ENCODE data around the gene DCTN3.

Gene DCTN3

DNA sequence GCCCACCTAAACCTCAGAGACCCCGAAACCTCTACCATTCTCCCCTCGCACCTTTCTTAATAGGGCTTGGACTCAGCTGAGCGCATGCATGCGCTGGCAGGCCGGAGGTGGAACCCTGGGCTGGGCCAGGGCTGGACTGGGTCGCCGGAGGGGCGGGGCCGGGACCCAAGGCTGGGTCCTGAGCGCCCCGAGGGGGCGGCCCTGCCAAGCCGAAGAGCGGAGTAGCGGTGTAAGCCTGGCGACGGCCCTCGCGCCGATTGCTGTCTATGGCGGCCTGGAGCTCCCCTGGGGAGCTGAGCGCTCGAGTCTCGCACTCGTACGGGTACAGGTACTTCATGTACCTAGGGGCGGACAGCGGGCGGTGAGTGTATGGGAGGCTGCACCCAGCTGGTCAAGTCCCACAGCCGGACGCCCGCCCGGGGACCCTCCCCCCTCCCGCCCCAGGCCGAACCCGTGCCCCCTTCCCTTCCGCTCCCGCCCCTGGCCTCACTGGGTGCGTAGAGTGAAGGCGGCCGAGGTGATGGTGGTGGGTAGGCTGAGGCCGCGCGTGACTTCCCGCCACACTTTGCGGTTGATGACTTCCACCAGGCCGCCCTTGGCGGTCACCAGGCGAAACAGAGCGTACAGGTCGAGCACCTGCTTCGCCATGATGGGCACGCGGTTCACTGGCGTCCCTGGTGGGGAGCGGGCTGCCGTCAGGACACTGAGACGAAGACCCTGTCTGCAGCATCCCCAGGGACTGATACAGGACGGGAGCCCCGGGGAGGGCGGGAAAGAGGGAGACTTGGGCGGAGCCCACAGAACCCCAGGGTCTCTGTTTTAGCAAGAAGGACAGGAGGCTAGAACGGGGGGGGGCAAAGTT, 3.3 kb upstream of the DCTN3 start:
- DNase-seq (ENCODE audit: low spot score): no peak

DNA sequence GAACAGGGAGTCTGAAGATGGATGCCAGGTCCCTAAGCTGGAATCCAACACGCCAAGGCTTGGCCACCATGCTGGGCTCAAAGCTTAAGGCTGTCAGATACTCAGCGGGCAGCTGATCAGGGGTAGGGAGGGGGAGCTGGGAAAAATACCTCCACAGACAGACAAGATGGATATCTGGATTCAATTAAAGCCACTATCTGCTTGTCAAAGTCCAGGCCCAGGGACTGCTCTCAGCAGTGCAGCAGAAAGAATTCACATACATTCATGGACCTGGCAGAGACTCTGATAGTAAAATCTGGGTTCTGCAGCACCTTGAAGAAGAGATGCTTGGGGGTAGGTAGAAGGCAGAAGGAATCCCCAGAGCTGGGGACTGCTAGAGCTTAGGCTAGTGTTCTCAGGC, 5.2 kb downstream of the DCTN3 start:
- no peak for DNase-seq (ENCODE audit: low spot score)

DNA sequence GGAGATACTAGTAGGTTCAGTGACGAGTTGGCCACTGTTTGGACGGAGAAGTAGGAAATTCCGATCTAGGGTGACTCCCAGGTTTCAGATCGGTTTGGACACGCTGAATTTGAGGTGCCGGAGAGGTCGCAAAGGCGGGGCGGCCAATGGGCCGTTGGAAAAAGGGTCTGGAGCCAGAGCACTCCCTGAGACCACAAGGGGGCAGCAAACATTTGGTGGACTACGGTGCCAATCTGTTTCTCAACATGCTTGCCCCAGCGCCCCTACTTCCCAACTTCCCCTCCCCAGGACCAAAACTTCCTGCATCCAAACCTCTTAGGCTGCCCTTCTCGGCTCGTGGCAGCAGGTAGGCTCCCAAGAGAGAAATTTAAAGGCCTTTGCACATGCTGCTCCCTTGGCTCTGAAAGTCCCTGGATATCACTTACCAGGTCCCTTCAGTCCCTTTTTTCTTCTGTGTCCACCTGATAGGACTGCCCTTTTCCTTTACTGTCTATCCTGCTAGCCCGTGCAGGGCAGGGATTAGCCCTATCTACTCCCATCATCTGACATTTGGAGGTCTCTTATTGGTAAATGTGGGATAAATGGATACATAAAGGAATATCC, 7.4 kb downstream of the DCTN3 start:
- peak; percentile 81 for DNase-seq (ENCODE audit: low spot score)

DNA sequence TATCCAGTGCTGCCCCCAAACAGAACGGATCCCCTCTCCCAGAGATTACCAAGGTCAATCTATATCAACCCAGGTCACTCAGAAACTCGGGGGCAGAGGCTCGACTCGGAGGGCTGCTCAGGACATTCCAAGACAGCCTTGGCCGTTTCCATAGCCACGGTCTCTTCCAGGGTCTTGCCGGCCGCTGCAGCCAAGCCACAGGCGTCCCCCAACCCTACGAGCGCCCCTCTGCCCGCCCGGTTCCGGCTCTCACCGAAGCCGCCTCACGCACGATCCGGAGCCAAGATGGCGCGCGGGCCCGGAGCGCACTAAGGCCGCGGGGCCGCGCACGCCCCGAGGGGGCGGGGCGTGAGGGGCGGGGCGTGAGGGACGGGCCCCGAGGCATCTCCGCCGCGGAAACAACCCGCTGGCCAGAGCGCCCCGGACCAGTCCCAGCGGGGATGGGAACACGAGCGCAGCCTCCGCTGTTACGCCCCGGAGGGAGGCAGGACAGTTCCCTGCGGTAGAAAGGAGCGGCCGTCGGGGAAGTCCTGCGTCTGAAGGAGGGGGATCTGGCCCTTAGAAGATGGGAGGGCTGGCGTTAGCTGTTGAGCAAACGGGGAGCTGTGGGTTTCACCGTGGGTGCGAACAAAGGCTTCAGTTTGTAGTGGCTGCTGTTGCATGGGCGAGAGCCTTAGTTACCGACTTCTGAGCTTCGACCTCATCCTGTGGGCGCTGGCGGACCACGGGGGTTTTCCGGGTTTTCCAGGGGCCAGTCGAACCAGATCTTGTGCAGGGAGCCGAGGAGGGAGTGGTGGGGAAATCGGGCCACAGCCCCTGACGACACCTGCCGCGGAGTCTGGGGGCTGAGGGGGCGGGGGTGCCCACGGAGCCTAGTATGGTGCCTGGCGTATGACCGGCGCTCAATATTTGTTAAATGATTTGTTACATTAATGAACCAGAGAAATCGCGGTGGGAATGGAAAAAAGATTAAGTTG, 8.2 kb downstream of the DCTN3 start, which contains the start of gene RPP25L:
RPP25L (minus strand) TSS at position 287 of the 977 bp plus-strand sequence. CDS start 801 bp downstream, outside the sequence.
- DNase-seq (ENCODE audit: low spot score): peak; percentile 88

DNA sequence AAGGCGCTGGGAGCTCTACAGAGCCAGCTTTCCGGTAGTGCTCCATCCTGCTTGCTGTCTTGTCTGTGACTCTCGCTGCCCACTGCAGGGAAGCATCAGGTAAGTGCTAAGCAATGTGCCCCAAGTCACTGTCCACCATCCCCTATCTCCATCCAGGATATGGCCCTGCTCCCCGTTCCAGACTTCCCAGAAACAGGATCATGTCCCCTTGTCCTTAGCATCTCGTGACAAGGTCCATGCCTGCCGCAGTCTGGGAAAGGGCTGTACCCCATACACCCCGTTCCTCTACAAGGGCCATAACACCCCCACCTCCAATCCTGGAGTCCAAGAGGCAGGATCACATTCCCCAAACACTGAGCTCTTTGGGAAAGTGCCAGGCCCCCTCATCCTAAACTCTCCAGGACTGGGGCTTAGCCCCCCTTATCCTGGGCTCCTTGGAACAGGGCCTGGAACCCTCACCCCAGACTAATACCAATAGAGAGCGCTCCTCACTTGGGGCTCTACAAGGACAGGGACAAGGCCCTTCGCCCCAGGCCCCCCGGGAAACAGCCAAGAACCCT, 9.0 kb downstream of the DCTN3 start:
- no peak for DNase-seq (ENCODE audit: low spot score)

DNA sequence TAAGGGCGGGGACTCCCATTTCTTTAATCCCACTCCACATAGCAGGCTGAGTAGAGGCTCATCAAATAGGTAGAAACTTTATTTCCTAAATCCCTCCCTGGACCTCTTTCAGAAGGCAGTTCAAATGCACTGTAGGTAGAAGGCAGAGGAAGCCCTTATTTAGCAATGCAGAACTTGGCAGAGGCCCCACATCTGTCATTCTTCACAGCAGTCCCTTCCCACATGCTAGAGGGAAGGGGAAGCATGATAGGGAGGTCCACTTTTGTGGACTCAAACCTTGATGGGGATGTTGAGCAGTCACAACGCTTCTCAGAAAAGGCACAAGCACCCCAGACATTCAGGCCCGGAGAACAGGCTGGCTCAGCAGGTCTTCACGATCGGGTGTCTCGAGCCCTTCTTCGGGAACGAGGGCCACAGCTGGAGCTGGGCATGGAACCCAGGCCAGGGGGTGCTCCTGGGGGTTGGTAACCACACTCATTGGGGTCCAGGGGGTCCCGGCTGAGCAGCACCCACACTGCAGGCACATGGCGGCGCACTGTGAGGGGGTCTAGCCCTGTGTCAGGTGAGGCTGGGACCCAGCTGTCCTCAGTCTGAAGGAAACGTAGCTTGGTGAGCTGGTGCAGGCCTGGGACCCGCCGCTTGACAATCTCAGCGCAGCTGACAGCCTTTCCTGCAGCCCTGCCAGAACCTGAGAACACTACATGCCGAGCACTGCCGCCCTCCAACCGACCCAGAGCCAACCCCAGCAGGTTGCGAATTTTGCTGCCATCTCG, 9.7 kb downstream of the DCTN3 start:
- DNase-seq (ENCODE audit: low spot score): no peak

DNA sequence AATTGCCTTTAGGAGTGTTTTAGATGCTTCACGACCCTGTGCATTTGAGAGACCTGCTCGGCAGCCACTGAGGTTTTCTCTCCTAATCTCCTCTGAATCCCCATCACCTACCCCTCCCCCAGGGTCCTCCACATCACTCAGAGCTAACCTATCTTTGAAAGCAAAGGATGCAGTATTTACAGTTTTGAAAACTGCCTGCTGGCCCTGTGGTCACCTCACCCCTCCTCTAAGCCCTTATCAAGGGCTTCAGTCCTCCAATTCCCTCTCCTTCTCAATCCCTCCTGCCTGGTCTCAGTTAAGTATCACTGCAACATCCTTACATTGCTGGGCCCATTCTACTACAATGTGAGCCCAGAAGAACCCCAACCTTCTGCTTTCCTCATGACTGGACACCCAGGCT, 13.0 kb downstream of the DCTN3 start:
- DNase-seq (ENCODE audit: low spot score): no peak

DNA sequence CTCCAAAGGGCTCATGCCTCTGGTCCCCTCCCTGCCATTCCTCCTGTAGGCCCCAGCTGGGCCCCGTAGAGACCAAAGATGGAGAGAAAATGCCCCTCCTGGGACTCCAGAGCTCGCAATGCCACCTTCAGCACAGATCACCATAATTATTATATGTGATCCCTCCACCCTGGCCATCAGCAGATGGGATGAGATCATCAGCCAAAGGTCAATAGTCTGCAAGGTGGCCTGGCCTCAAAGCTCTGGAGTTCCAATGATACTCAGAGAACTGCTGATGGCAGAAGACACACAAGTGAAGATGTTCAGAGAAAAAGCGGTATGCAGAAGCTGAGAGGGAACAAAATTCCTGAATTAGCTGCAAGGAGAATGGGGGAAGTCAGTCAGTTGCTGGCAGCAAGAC, 13.4 kb downstream of the DCTN3 start:
- no peak for DNase-seq (ENCODE audit: low spot score)

DNA sequence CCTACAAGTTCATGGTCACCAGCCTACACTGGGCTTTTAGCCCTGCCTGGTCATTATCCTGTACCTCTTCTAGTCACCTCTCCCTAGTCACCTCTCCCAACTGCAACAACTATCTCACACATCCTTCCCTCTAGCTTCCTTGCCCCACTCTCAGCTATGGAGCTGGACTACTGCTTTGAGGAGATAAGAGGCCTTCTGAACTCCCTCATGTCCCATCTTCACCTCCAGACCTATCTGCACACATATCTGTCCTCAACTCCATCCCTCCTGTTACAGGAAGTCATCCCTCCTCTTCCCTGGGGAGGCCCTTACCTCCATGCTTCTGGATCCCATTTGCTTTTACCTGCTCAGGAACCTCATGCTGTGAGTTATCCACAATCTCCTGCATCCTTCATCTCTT, 14.1 kb downstream of the DCTN3 start:
- no peak for DNase-seq (ENCODE audit: low spot score)

DNA sequence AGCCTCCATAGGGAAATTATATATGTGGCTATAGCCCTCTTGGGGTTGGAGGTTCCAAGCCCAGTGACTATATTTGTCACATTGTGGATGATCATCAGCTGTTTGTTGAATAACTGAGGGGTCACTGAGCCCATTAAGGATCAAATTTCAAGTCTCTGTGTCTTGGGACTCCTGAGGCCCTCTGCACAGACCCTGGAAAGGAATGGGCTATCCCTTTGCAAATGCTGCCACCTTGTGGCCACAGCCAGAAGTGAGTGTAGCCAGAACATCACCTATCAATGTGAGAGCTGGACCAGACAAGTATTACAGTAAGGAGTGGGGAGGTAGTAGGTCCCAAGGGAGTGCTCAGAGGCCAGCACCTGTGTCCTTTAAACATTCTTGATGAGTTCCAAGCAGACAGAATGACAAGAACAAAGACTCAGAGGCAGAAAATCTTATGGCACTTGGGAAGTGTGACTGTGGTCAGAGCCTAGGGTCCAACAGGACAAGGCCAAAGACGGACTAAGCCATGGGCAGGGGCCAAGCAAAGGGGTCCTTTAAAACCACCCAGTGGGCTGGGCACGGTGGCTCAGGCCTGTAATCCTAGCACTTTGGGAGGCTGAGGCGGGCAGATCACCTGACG, 16.6 kb downstream of the DCTN3 start:
- DNase-seq (ENCODE audit: low spot score): peak; percentile 74

DNA sequence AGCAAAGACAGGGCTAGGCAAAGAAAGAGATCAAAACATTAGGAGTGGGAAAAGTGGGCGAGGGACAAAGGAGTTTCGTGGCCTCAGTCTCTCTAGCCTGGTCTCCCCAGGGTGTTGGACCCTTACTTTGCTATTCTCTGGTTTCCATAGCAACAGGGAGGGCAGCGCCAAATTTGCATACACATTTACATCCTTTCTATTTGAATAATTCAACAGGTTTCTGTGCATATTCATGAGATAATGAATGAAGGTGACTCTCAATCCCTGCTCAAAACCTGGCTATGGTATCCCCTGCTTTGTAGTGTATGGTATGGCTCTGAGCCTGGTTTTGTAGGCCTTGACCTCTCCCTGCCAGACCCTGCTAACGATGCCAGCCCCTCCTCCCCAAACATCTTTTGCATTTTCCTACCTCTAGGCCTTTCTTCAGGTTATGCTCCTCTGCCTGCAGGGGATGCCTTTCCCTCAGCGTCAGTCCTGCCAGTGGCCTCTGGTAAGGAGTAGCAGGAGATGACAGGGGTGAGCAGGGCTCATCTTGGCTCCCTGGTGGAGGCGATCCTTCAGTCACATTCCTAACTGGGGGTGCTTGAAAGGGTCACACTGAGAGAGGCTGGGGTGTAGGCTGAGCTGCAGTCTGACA, 18.2 kb downstream of the DCTN3 start:
- DNase-seq (ENCODE audit: low spot score): no peak

DNA sequence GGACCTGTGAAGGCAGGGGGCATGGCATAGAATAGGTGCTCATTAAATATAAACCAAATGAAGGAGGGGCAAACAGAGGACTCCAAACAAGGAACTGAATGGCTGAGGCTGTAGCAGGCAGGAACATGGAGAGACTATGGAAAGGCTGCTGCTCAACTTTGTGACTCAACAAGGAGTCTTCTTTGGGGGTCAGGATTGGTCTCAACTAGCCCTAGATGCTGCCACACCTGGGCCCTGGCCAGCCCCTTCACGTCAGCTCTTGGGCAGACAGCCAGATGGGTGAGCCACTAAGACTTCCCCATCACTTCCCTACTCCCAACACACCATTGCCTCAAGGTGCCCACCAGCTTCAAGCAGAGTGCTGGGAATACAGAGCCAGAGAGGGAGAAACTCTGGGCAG, 19.4 kb downstream of the DCTN3 start:
- no peak for DNase-seq (ENCODE audit: low spot score)

DNA sequence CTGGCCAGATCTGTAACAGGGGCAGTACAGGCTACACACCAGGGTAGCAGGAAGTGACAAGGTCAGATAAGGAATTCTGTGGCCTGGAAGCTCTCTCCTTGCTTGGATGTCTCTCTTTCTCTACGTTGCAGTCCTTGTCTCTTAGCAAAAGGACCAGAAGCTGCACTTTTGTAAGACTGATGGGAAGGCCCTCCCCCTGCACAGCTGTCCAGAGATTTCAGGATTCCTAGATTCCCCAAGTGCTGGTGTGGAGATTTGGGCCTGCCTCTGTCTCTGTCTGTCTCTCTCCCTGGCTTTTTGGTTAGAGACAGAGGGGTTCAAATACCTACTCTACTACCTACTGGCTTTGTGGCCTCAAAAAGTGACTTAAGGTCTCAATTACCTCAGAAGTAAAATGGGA, 20.7 kb downstream of the DCTN3 start:
- DNase-seq (ENCODE audit: low spot score): no peak

DNA sequence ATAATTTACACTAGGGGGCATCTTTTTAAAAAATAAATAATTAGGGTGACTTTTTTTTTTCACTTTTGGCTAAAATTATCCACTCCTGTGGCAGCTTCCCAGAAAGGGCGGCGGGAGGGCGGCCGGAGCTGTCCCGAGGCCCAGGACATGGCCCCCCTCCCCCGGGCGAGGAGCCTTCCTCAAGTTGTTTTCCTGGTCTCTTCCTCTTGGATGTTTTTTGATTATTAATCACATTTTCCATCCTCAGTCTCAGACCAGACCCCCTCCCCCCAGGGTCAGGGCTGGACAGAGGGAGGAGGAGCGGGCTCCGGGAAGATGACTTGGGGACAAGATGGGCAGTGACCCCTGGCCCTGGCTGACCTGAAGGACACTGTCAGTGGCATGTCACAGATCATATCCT, 26.1 kb downstream of the DCTN3 start:
- no peak for DNase-seq (ENCODE audit: low spot score)

DNA sequence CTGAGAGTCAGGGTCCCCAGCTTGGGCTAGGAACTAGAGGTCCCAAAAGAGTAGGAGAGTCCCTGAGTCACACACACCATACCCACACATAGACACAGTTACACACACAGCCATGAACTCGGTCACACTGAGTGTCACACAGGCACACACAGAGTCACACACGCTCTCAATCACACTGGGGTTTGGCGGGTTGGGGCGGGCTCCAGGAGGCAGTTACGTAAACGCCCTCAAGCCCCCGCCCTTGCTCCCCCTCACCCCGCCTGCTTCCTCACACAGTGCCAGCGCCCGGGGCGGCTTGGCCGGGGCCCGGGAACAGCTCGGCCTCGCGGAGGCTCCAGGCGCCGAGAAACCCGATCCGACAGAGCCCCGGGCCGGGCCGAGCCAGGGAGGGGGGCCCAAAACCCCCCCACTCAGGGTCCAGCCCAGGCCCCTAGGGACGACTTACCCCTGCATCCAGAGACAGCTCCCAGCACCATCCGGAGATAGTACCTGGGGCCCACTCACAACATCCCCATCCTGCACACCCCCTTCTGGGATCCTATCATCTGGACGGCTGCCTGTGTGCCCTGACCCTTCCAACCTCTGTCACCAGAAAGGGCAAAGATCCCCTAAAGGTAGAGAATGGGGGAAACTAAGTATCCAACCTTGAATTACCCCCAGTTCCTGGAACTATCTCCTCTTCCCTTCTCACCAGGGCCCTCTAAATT, 27.2 kb downstream of the DCTN3 start:
- DNase-seq (ENCODE audit: low spot score): peak; percentile 71

DNA sequence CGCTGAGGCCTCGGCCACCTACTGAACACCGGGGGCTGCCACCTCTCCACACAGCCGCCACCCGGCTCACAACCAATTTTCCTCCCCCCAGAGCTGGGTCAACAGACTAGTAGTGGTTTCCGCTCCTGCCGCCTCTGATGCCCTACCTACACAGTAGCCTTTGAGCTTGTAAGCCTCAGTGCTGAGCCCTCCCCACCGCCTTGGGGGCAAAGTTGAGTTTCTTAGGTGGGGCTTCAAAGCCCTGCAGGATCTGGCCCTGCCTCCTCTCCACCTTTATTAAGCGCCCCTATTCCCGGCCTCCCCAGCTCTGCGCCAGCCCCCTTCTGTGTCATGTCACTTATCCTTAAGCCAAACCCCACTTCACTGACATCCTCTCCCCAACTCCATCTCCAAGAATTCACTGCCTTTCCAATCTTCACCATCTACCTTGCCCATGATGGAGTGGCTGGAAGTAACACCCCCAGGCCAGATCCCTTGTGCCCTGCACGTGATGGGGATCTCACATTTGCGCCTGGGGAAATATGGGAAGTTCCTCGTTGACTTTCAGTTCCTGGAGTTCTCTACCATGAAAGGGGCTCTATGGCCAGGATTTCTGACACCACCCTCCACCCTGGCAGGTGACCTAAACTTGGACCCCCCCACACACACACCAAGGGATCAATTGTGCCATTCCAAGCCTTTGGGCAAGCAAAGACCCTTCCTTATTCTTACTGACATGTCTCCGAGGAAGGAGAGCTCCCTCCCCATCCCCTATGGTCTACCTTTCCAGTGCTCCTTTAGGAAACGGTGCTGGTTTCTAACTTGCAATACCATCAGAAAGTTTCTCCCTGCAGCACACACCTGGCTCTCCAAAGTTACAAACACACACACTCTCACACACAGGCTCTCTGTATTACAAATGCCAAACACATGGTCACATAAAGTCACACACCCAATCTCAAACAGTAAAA, 28.1 kb downstream of the DCTN3 start:
- no peak for DNase-seq (ENCODE audit: low spot score)

DNA sequence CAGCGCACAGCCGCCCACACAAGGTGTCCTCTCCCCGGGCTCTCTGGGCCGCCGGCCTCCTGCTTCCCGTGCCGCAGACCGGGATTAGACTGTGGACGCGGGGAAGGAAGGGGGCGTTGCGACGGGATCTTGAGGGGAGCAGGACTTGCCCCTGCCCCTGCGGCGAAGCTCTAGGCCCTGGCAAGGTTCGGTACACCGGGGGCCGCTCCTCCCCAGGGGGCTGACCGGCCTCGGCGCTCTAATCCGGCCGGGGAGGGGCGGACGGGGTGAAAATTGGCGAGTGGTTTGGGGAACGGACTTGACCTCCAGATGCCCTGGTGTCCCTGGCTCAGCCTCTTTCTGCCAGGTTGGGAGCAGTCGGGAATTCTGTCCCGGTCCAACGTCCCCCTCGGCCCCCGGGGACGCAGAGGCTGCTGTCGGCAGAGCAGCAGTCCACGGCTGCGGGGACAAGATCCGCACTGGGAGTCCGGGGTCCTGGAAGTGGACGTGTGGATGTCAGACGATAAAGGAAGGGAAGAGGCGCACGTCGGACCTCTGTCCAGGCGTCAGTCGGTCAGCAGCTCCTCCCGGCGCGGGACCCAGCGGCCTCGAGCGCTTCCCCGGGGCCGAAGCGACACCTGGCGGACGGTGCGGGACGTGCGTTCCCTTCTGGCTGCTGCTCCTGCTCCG, 28.9 kb downstream of the DCTN3 start:
- DNase-seq (ENCODE audit: low spot score): peak; percentile 76
